Measurements from ENCODE around the gene LIPT1.

GRCh38 chr2:99205491-99205890 is 50.7 kb downstream of the LIPT1 start:
- TF ChIP-seq CTCF (IDR thresholded peaks at IDR 0.05) = no peak
- TF ChIP-seq POLR2AphosphoS5 (IDR thresholded peaks at IDR 0.05) = no peak
- no peak for TF ChIP-seq POLR2A (IDR thresholded peaks at IDR 0.05)
